NCI-H146 treated with DMSO at 0.1 percent for 48 hours (cell line): ENCODE results near the gene ZACN.
A peak's percentile ranks its signal among the peaks of the same experiment; 100 is the strongest.

ENCODE experiments used
- DNase-seq: peaks from one replicate; lab custom pipeline; 2025; ENCODE audit not compliant: unreplicated experiment; lab: John Stamatoyannopoulos, UW

ZACN gene

DNA sequence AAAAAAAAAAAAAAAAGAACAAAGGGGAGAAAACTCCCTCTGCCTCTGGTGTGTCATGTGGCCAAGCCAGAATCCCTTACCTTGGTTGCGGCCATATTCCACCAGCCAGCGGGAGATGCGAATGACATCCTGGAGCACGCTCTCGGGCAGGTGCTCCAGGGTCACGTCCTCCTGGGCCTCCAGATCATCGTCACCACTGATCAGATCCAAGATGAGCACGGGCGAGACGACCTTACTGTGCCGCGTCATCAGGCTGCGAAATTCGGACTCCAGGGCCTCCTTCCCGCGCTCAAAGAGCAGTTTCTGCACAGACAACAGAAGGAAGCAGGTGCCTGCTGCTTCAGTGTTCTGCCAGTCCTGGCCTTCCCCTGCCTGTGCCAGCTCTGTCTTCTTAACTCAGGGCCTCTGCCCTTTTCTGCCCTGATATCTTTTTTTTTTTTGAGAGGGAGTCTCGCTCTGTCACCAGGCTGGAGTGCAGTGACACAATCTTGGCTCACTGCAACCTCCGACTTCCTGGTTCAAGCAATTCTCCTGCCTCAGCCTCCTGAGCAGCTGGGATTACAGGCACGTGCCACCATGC is 18.8 kb downstream of the ZACN start:
- DNase-seq = no peak

DNA sequence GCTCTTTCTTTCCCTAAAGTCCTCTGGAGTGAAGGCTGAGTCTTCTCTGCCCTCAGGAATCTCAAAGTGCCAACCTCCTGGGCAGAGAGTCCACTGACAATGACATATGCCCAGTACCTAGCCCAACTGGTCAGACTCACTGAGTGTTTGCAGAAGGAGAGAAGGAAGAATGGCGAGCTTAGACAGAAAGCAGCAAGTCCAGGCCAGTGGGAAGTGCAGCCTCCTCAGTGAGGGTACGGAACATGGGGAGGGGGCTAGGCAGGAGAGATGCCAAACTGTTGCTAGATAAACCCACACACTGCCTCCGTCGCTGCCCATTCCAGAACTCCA is 23.9 kb downstream of the ZACN start:
- DNase-seq = no peak

DNA sequence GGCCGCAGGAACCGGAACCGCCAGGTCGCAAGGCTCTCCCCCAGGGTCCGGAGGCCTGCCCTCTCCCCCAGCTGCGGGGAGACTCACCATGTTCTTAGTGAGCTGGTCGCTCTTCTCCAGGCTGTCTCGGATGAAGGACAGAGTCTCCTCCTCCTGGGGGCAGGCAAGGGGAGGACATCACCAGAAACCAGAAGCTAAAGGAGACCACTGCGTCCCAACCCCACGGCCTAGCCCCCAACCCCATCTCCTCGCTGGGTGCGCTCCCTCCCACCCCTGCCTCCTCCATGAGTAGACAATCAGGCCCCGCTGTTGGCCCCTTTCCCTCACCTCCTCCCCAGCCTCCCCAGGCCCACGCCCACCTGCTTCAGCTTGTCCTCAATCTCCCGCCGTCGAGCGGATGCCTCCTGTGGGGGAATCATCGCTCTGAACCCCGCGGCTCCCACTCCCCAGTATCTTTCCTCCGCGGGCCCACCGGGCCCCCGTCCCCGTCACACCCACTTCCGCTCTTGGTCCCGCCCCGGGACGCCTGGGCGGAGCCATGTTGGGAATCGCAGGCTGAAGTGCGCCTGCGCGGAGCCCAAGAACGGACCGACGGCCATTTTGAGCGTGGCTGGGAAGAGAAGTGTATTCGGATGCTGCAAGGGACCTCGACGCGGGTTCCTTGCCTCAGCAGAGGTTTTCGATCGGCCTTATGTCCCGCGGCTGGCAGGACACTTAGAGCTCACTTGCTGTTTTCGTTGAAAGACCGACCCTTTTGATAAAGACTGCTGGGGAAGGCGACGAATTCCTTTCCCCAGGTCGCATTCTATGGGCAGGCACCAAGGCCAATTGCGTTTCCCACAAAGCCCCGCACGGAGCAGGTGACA is 24.5 kb downstream of the ZACN start, which contains the start of gene EXOC7:
Gene EXOC7, minus strand, starts transcription at position 514 of the 866 bp plus-strand sequence. Its CDS starts 95 bp downstream, at position 419.
- peak; percentile 88 for DNase-seq

DNA sequence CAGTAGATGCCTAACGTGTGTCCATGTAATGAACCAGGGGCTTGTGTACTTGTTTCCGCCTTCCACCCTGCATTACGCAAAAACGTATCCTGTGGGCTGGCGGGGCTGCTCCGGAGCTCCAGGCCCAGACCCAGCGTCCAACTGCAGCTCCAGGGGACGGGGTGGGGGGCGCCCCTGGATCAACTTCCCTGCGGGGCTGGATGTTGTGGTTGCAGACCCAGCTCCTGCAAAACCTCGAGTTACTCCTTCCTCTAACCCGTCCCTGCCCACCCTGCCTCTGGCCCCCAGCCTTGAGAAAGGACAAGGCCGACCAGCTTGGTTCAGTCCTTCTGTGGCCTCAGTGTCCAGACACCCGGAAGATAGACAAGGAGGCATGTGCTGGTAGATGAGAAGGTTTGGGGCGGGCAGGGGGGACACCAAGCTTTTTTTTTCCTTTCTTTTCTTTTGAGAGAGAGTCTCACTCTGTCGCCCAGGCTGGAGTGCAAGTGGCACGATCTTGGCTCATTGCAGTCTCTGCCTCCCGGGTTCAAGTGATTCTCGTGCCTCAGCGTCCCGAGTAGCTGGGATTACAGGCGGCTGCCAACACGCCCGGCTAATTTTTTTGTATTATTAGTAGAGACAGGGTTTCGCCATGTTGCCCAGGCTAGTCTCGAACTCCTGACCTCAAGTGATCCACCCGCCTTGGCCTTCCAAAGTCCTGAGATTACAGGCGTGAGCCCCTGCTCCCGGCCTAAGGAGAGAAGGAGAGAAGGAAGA is 25.3 kb downstream of the ZACN start:
- no peak for DNase-seq

DNA sequence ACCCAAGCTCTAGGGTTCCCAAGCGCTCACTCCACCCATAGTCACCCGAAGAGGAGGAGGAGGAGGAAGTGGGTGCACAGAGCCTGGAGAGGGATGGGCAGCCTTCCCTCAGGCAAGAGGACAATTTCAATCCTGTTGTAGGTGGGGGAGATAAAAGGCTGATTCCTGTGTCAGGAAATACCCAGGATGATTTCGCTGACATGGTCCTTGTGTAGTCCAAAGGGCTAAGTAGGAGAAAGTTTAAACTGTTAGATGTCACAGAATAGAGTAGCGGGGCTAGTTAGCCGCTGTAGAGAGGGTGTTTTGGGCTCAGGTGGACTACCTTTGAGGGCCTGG is 25.9 kb downstream of the ZACN start:
- no peak for DNase-seq

DNA sequence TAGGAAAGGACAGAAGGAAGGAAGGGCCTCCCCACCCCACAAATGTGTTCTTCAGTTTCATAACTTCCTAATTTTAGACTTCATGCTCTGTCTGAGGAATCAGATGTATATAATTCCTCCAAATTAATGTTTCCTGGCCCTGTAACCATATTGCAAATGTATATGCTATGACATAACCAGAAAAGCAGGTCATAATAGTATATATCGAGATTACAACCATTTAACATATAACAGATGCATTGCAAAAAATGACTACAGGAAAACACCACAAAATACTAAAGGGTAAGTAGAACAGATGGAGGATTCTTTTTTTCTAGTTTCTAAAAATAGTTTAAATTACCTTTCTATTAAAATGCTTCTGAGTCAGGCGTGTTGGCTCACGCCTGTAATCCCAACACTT is 27.7 kb downstream of the ZACN start:
- no peak for DNase-seq

DNA sequence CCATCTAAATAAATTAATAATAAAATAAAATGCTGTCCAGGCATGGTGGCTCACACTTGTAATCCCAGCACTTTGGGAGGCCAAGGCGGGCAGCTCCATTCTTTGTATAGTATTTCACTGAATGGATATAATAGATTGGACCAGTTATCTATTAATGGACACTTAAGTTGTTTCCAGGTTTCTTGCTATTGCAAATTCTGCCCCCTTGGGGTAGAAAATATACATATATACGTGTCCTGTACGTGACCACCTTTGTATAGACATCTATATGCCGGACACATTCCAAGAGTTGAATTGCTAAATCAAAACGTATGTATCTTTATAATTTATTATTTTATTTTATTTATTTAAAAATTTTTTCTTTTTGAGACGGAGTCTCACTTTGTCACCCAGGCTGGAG is 28.5 kb downstream of the ZACN start:
- DNase-seq = no peak

DNA sequence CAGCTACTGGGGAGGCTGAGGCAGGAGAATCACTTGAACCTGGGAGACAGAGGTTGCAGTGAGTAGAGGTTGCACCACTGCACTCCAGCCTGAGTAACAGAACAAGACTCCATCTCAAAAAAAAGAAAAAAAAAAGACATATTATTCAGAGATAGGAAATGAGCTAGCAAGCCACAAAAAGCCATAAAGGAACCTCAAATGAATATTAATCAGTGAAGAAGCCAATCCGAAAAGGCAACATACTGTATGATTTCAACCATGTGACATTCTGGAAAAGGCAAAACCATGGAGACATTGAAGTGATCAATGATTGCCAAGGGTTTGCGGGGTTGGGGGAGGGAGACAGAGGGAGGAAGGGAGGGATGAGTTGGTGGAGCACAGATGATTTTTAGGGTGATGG is 33.0 kb downstream of the ZACN start:
- DNase-seq = no peak

DNA sequence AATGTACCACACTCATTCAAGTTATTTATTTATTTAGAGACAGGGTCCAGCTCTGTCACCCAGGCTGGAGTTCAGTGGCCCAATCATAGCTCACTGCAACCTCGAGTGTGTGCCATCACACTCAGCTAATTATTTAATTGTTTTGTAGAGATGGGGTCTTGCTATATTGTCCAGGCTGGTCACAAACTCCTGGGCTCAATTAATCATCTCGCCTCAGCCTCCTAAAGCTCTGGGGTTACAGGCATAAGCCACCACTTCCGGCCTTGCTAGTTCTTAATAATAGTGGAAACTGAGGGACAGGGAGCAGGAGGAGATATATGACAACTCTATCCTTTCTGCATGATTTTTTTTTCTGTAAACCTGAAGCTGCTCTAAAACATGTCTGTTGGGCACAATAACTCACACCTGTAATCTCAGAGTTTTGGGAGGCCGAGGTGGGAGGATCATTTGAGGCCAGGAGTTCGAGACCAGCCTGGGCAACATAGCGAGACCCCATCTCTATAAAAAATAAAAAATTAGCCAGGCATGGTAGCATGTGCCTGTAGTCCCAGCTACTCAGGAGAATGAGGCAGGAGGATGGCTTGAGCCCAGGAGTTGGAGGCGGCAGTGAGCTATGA is 36.3 kb downstream of the ZACN start:
- DNase-seq = no peak

DNA sequence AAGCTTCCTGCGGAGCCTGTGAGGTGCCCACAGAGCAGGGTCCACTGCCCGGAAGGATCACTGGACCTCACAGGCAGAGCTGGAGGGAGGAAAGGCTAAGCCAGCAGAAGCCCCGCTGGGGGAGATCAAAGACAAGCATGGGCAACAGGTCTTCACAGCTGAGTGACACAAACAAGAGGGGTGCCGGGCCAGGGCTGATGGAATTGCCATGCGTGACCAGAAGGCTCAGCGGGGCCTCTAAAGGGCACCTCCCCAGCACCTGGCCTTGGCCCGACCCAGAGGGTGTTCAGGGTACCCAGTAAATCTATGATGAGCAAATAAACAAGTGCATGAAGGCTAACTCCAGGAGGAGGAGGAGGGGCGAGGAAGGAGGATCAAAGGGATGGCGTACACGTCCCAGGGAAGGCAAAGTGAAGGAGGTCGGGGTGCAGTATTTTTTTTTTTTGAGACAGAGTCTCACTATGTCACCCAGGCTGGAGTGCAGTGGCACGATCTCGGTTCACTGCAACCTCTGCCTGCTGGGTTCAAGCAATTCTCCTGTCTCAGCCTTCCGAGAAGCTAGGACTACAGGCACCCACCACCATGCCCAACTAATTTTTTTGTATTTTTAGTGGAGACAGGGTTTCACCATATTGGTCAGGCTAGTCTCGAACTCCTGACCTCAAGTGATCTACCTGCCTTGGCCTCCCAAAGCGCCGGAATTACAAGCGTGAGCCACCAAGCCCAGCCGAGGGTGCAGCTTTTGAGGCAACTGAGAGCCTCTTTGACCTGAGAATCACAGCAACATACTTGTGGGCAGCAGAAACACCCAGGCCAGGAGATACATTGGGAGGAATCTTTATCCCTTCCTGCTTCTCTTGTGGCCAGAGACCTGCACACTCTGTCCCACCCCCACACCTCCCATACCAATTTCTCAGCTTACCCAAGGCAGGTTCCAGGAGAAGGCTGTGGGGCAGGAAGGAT is 40.7 kb downstream of the ZACN start:
- DNase-seq = no peak

DNA sequence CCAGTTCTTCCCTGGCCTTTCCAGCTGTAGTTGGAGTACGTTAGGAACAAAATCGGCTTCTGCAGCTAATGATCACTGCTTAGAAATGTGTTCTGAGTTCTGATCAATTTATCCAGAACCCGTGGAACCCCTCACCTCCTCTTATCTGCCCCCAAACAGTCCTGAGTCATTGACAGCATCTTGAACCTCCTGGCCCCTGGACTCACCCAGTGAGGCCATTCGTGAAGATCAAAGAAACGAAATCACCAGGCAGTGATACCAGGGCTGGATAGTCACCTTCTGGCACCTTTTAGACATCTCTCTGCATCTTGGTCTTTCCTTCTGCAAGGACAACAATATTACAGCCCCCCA is 41.7 kb downstream of the ZACN start:
- DNase-seq = no peak

DNA sequence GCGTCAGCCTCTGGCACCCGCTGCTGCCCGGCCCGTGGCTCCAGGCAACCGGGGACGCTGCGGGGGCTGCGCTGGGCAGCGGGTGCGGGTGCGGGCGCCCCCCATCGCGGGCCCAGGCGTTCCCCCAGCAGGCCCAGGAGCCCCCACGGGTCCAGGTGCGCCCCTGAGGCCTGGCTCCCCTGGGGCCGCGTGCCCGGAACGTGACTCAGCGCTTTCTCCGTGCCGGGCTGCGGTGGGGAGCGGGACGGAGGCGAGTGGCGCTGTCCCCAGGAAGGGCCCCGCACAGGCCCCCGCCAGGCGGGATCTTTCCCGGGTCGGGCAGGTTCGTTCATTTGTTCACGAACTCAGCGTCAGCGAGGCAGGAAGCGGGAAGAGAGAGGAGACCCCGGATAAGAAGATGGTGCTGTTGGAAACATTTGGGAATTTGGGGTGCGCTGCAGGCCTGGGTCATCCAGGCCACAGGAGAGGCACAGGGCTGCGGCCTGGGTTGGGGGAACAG is 43.0 kb downstream of the ZACN start:
- DNase-seq = no peak

DNA sequence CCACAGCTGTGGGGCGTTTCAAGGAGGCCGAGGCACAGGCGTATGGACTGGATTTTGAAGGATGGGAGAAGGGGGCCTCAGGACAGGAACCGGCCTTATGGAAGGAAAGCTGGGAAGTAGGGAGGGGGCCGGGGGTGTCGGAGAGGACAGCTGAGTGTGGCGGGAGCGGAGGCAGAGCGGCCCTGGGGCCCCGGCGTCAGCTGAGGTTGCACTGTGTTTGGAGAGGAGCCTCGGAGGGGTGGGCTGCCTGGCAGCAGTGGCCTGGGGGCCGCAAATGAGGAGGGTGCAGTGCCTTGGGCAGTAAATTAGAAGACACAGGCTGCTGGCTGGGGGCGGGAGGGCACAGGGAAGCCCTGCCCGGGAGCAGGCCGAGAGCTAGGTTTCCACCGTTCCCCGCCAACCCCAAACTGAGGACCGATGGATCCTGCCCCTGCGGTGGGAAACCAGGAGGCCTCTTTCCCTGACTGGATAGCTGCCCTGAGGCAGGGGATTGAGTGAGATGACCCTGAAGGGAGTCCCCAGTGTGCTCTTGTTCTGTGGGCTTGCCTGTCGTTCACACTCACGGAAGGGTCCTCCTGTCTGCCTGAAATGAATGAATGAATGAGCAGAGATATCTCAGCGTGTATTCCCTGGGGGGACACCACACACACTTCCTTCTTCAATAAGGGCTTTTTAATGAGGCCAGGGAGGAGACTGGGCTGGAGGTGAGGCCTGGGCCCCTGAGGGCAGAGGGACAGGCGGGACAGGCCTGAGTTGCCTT is 43.6 kb downstream of the ZACN start:
- no peak for DNase-seq

DNA sequence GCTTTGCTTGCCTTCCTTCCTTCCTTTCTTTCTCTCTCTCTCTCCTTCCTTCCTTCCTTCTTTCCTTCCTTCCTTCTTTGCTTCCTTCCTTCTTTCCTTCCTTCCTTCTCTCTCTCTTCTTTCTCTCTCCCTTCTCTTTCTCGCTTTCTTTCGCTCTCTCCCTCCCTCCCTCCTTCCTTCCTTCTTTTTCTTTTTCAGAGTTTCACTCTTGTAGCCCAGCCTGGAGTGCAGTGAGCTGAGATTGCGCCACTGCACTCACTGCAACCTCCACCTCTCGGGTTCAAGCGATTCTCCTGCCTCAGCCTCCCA is 44.2 kb downstream of the ZACN start:
- DNase-seq = no peak

DNA sequence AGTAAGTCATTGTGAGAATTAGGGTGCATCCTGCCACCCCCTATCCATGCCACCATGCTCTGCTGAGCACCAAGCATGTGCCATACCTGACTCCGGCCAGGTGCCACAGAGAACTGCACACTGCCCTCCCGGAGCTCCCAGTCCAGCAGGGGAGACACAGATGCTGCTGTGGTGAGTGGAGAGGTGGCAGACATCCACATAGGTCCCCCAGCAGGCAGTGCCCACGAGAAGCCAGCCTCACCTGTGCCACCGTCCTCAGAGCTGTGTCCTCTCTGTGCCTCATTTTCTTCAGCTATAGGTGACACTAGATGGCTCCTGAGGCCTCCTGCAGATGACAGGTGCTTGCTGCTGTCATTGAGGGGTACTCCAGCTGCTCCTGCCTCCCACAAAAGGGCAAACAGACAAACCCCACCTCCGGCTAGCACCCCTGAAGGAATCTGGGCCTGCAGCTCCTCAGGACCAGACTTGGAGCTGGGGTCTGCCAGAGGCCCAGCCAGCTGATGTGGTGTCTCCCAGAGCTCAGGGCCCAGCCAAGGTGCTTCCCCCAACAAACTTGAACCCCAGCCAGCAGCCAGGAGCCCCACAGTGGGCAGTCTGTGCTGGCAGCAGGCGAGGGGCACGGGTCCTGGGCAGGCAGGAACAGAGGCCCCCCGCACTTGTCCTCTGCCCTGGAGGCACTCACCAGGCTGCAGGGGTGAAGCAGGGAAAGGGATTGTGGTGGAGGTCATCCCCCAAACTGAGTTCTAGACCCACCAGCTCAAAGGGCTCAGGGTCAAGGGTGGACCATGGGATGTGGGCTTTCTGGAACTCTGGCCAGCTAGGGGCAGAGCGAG is 45.0 kb downstream of the ZACN start:
- DNase-seq = no peak

DNA sequence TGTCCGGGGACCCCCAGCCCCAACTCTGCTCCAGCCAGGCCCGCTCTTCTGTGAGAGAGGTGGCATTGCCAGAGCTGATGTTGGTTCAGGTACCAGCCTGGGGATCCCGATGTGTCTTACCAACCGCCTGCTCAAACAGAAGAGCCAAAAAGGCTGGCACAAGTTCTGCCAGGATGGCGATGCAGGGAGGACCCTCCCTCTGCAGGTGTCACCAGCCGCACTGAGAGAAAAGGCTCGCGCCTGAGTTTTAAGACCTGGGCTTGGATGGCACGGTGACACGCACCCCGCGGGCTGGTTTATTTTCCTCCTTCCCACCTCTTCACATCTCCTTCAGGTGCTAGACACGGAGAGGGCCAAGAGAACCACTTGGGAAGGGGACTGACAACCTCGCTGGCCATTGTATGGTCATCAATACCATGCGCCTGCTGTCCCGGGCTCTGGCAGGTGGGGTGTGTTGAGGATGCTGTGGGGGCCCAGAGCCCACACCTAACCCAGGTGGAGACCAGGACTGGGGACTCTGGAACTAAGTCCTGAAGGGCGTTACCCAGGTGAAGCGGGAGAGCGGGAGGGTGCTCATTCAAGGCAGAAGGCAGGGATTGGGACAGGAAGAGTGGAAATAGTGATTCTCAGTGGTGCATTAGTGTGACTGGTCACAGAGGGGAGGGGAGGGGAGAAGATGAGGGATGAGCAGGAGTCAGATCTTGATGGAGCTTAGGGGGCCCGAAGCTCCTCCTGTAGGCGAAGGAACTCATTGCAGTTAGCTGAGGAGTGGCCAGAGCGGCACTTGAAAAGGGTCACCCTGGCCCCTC is 45.8 kb downstream of the ZACN start:
- DNase-seq = no peak

DNA sequence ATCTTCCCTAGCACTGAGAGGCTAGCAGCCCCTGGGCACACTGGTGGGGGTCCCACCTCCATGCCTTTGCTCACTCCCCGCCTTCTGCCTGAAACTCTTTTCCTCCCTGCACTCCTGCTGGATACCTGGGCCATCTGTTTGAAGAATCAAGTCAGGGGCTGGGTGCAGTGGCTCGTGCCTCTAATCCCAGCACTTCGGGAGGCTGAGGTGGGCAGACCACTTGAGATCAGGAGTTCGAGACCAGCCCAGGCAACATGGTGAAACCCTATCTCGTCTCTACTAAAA is 46.4 kb downstream of the ZACN start:
- DNase-seq = no peak

DNA sequence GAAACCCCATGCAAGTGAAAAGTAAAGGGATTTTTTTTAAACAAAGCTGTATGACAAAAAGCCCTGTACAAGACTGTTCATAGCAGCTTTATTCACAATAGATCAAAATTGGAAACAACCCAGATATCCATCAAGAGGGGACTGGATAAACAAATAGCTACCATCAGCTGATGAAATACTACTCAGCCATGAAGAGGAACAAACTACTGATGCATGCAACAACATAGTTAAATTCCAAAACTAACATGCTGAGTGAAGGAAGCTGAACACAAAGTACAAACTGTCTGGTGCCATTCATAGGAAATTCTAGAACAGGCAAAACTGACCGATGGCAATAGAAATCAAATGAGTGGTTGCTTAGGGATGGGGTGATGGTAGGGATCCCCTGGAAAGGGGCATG is 46.9 kb downstream of the ZACN start:
- DNase-seq = no peak

DNA sequence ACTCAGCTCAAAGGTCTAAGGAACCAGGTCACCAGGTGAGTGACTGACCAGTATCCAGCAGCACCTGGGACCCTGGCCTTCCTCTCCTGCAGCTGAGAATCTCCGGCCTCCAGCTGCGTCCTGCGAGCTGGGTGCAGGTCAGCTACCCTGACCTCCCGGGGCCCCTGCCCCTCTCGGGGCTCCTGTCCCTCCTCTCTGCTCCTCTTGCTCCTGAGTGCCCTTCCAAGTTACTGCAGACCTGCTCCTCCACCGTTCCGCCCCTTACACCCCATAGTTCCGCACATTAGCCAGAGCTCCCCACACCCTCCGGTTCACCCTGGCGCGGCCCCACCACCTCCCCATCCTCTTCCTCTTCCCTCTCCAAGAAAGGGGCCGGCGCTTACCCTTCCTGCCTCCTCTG is 51.5 kb downstream of the ZACN start:
- no peak for DNase-seq
